ACC112 (cell line): ENCODE measurements around the gene NPAS3.

Experiments used
- H2AFZ ChIP-seq: fragments of 200-600 bp; sonication (generic); one replicate; pipeline ENCODE4 v1.6.0; 2017; ENCODE audit warnings: antibody characterized with exemption, low read length; ENCODE audit not compliant: unreplicated experiment
- H3K27ac ChIP-seq: fragments of 200-600 bp; sonication (generic); 2 replicates; pipeline ENCODE4 v1.5.1; 2014; ENCODE audit warnings: low read depth, mild to moderate bottlenecking, antibody characterized with exemption, low read length, moderate library complexity
- H3K27me3 ChIP-seq: fragments of 200-600 bp; sonication (generic); 2 replicates; pipeline ENCODE4 v1.6.1; 2014; ENCODE audit warnings: mild to moderate bottlenecking, antibody characterized with exemption, low read length, moderate library complexity, mixed read lengths; ENCODE audit not compliant: insufficient read depth
- H3K36me3 ChIP-seq: fragments of 200-600 bp; sonication (generic); 2 replicates; pipeline ENCODE4 v1.6.1; 2016; ENCODE audit warnings: mild to moderate bottlenecking, antibody characterized with exemption, low read length, moderate library complexity, mixed read lengths; ENCODE audit not compliant: insufficient read depth
- H3K4me1 ChIP-seq: fragments of 200-600 bp; sonication (generic); one replicate; pipeline ENCODE4 v1.6.1; 2016; ENCODE audit warnings: low read length, mixed read lengths; ENCODE audit not compliant: insufficient read depth, unreplicated experiment, control insufficient read depth
- H3K4me3 ChIP-seq: fragments of 200-600 bp; sonication (generic); 2 replicates; pipeline ENCODE4 v1.5.1; 2014; ENCODE audit warnings: mild to moderate bottlenecking, low read depth, low read length
- H3K79me2 ChIP-seq: fragments of 200-600 bp; sonication (generic); one replicate; pipeline ENCODE4 v1.6.0; 2016; ENCODE audit warnings: low read length; ENCODE audit not compliant: control insufficient read depth, unreplicated experiment, insufficient read depth

NPAS3 gene

GRCh38 chr14:33736979-33737378 lies 798.3 kb downstream of the NPAS3 start:
- H3K4me3 ChIP-seq: no peak overlapping the region
- no peak overlapping the region for H3K27ac ChIP-seq
- H2AFZ ChIP-seq: no peak overlapping the region
- H3K79me2 ChIP-seq: no peaks in the 10 kb centered on the region
- H3K4me1 ChIP-seq: peaks cover 20% of the 10 kb centered on the region
- H3K36me3 ChIP-seq: no peaks in the 10 kb centered on the region
- no peaks in the 10 kb centered on the region for H3K27me3 ChIP-seq

GRCh38 chr14:33737446-33737845 lies 798.8 kb downstream of the NPAS3 start:
- H3K36me3 ChIP-seq: no peaks in the 10 kb centered on the region
- 0 out of 2 replicates have a peak overlapping the region, but pooled peaks have one; percentile 9 for H3K27ac ChIP-seq
- H3K27me3 ChIP-seq: no peaks in the 10 kb centered on the region
- H3K79me2 ChIP-seq: no peaks in the 10 kb centered on the region
- H2AFZ ChIP-seq: peak overlapping the region; percentile 27
- H3K4me3 ChIP-seq: no peak overlapping the region
- peaks cover 20% of the 10 kb centered on the region for H3K4me1 ChIP-seq

GRCh38 chr14:33738029-33738428 lies 799.4 kb downstream of the NPAS3 start:
- Histone ChIP-seq H3K27me3 (no peaks in the 10 kb centered on the region), H3K79me2 (no peaks in the 10 kb centered on the region), H3K4me3 (no peak overlapping the region), H3K36me3 (no peaks in the 10 kb centered on the region), H3K27ac (0 out of 2 replicates have a peak overlapping the region, but pooled peaks have one; percentile 9), H3K4me1 (peaks cover 20% of the 10 kb centered on the region), H2AFZ (no peak overlapping the region)

- no peak overlapping the region for H3K27ac ChIP-seq
- peaks cover 20% of the 10 kb centered on the region for H3K4me1 ChIP-seq
- no peak overlapping the region for H2AFZ ChIP-seq
- no peaks in the 10 kb centered on the region for H3K27me3 ChIP-seq
- no peaks in the 10 kb centered on the region for H3K36me3 ChIP-seq
- no peaks in the 10 kb centered on the region for H3K79me2 ChIP-seq
- H3K4me3 ChIP-seq: no peak overlapping the region
Measured at GRCh38 chr14:33738491-33738890, 799.8 kb downstream of the NPAS3 start.

GRCh38 chr14:33740531-33740930 lies 801.9 kb downstream of the NPAS3 start:
- Histone ChIP-seq H3K4me1 (peaks cover 20% of the 10 kb centered on the region), H3K4me3 (peak overlapping the region; percentile 18; the same call in 1 of the 2 replicates), H2AFZ (no peak overlapping the region), H3K27me3 (no peaks in the 10 kb centered on the region), H3K36me3 (no peaks in the 10 kb centered on the region), H3K27ac (no peak overlapping the region), H3K79me2 (no peaks in the 10 kb centered on the region)

GRCh38 chr14:33742166-33742565 lies 803.5 kb downstream of the NPAS3 start:
- no peaks in the 10 kb centered on the region for H3K27me3 ChIP-seq

GRCh38 chr14:33745163-33745562 lies 806.5 kb downstream of the NPAS3 start:
- no peak overlapping the region for H2AFZ ChIP-seq
- H3K79me2 ChIP-seq: no peaks in the 10 kb centered on the region
- peaks cover 9% of the 10 kb centered on the region for H3K4me1 ChIP-seq
- H3K36me3 ChIP-seq: no peaks in the 10 kb centered on the region
- H3K27me3 ChIP-seq: no peaks in the 10 kb centered on the region
- no peak overlapping the region for H3K27ac ChIP-seq
- no peak overlapping the region for H3K4me3 ChIP-seq

More at GRCh38 chr14:33742166-33742565, 803.5 kb downstream of the NPAS3 start:
- Histone ChIP-seq H3K79me2 (no peaks in the 10 kb centered on the region), H2AFZ (no peak overlapping the region), H3K4me1 (peaks cover 16% of the 10 kb centered on the region), H3K36me3 (no peaks in the 10 kb centered on the region), H3K27ac (no peak overlapping the region), H3K4me3 (no peak overlapping the region)

GRCh38 chr14:33747749-33748148 lies 809.1 kb downstream of the NPAS3 start:
- Histone ChIP-seq H2AFZ (no peak overlapping the region), H3K4me1 (no peaks in the 10 kb centered on the region), H3K36me3 (no peaks in the 10 kb centered on the region), H3K4me3 (no peak overlapping the region), H3K79me2 (no peaks in the 10 kb centered on the region), H3K27ac (no peak overlapping the region), H3K27me3 (no peaks in the 10 kb centered on the region)

GRCh38 chr14:33754261-33754660 lies 815.6 kb downstream of the NPAS3 start:
- no peaks in the 10 kb centered on the region for H3K27me3 ChIP-seq
- H3K79me2 ChIP-seq: no peaks in the 10 kb centered on the region
- H3K4me1 ChIP-seq: no peaks in the 10 kb centered on the region
- H3K27ac ChIP-seq: no peak overlapping the region
- no peaks in the 10 kb centered on the region for H3K36me3 ChIP-seq
- H3K4me3 ChIP-seq: no peak overlapping the region
- H2AFZ ChIP-seq: no peak overlapping the region

- H3K4me3 ChIP-seq: no peak overlapping the region
- no peaks in the 10 kb centered on the region for H3K36me3 ChIP-seq
- H3K27ac ChIP-seq: no peak overlapping the region
- no peaks in the 10 kb centered on the region for H3K79me2 ChIP-seq
- no peak overlapping the region for H2AFZ ChIP-seq
- no peaks in the 10 kb centered on the region for H3K27me3 ChIP-seq
- H3K4me1 ChIP-seq: no peaks in the 10 kb centered on the region
Measured at GRCh38 chr14:33755358-33755757, 816.7 kb downstream of the NPAS3 start.

GRCh38 chr14:33756833-33757232 lies 818.2 kb downstream of the NPAS3 start:
- Histone ChIP-seq H3K27ac (no peak overlapping the region), H3K4me1 (no peaks in the 10 kb centered on the region), H3K27me3 (no peaks in the 10 kb centered on the region), H3K79me2 (no peaks in the 10 kb centered on the region), H2AFZ (no peak overlapping the region), H3K36me3 (no peaks in the 10 kb centered on the region), H3K4me3 (no peak overlapping the region)
